ENCODE measurements around the gene SLC66A2. TPM values are rescaled to one million over a fixed set of nuclear protein-coding genes. Genes with fewer than 3 reads are reported as not detected.

Gene SLC66A2
- total RNA-seq, 1 experiment from 2014 or later: 13.0 TPM

GRCh38 chr18:79905993-79906392, 45.5 kb downstream of the SLC66A2 start:
- H3K14ac ChIP-seq (ENCODE audit: insufficient read depth, low read length): no peak overlapping the region
- no peaks in the 10 kb centered on the region for H4K20me1 ChIP-seq (ENCODE audit: control insufficient read depth, insufficient read depth, insufficient read length)
- H4K8ac ChIP-seq (replicated peaks; ENCODE audit: insufficient read length, low read depth, low read length): no peak overlapping the region
- H2BK12ac ChIP-seq (ENCODE audit: insufficient read length, low read depth, low read length): no peak overlapping the region
- no peak overlapping the region for H3K56ac ChIP-seq (ENCODE audit: insufficient read length, low read depth, low read length)
- no peak overlapping the region for H3K9ac ChIP-seq (ENCODE audit: extremely low read depth, insufficient read length, low read length)
- Mint-ChIP-seq H3K36me3 (ENCODE audit: insufficient read depth in 1 of 3, low read depth in 3 of 3) (peaks cover 9 to 34% (median 16%) of the 10 kb centered on the region in 3 experiments), H3K4me1 (0 out of 4 replicates have a peak, but pooled peaks cover 0 to 2% of the 10 kb centered on the region in 2 experiments), H3K27me3 (ENCODE audit: low read depth) (peaks cover 1% of the 10 kb centered on the region), H3K4me3 (no peak overlapping the region), H3K27ac (no peak overlapping the region), H3K9me3 (peaks cover 8 to 20% of the 10 kb centered on the region in 2 experiments)
- H3K79me2 ChIP-seq (ENCODE audit: insufficient read depth, low read length): no peaks in the 10 kb centered on the region
- no peak for DNase-seq
- no peak overlapping the region for H3K18ac ChIP-seq (ENCODE audit: insufficient read length, low read depth, low read length)
- no peaks in the 10 kb centered on the region for H3K27me3 ChIP-seq (ENCODE audit: insufficient read depth, low read length)
- no peak overlapping the region for H4K91ac ChIP-seq (ENCODE audit: insufficient read length, low read depth, low read length)
- H2BK120ac ChIP-seq (ENCODE audit: low read depth, low read length, poor library complexity, severe bottlenecking): no peak overlapping the region
- no peak overlapping the region for H2AFZ ChIP-seq (ENCODE audit: low read length)
- no peak for TF ChIP-seq CTCF (conservative IDR thresholded peaks at IDR 0.05)
- no peak overlapping the region for H2AK5ac ChIP-seq (ENCODE audit: insufficient read length, low read length)
- WGBS (ENCODE audit: extremely low coverage, insufficient read length, low lambda C conversion rate): no CpG with 5 or more reads among the region's 1 CpG
- no peak overlapping the region for H2BK15ac ChIP-seq (ENCODE audit: low read depth, low read length)
- H4K5ac ChIP-seq (ENCODE audit: insufficient read length, low read depth, low read length): no peak overlapping the region
- no peak overlapping the region for H3K27ac ChIP-seq (ENCODE audit: insufficient read length, low read depth, low read length)
- H3K23ac ChIP-seq (ENCODE audit: insufficient read length, low read depth, low read length): no peak overlapping the region
- H3K9me3 ChIP-seq (ENCODE audit: control insufficient read depth, low read depth, low read length): no peaks in the 10 kb centered on the region
- no peak overlapping the region for H3K4ac ChIP-seq (ENCODE audit: low read depth, low read length)
- H3K23me2 ChIP-seq (ENCODE audit: insufficient read length, low read depth, low read length, poor library complexity, severe bottlenecking): no peaks in the 10 kb centered on the region
- no peak overlapping the region for H2BK5ac ChIP-seq (ENCODE audit: insufficient read length, low read length)
- H3T11ph ChIP-seq (ENCODE audit: low read length): no peak overlapping the region
- no peaks in the 10 kb centered on the region for H3K79me1 ChIP-seq (ENCODE audit: insufficient read depth, low read depth, low read length, poor library complexity, severe bottlenecking)
- H3K4me2 ChIP-seq (ENCODE audit: insufficient read depth, insufficient read length, low read length): no peak overlapping the region
- H2BK20ac ChIP-seq (ENCODE audit: low read depth, low read length, poor library complexity, severe bottlenecking): no peak overlapping the region
- no peaks in the 10 kb centered on the region for H3K4me1 ChIP-seq (ENCODE audit: insufficient read depth, low read length)
